ENCODE results near the gene ARHGEF37. TPM values are rescaled to one million over a fixed set of nuclear protein-coding genes. Genes with fewer than 3 reads are reported as not detected.
A peak's percentile ranks its signal among the peaks of the same experiment; 100 is the strongest.

Gene ARHGEF37
- total and polyA plus RNA-seq, 8 donors: 4.2 to 7.3 (median 5.2) TPM

DNA sequence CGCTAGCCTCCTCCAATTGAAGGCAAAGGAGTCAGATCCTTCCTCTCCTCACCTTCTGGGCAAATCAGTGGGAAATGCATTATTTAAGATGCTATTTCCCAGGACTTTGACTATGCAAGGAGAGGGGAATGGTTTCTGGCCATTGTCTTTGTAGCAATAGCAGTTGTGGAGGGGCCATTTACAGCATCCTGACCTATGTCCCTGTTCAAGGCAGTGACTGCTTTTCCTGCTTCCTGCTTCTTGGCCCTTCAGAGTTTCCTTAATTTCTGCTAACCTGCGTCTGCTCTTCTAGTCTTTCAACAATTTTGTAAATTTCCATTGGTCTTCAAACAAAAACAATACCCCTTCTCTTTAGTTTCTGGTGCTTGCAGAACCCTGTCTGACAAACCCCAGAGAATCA is 76.0 kb downstream of the ARHGEF37 start:
- Histone ChIP-seq H3K27ac (no peak overlapping the region), H3K9me3 (peaks cover 0 to 8% of the 10 kb centered on the region in 2 donors), H3K27me3 (no peaks in the 10 kb centered on the region), H3K36me3 (no peaks in the 10 kb centered on the region), H3K4me1 (no peaks in the 10 kb centered on the region), H3K4me3 (no peak overlapping the region)
- TF ChIP-seq, protein P1, sequence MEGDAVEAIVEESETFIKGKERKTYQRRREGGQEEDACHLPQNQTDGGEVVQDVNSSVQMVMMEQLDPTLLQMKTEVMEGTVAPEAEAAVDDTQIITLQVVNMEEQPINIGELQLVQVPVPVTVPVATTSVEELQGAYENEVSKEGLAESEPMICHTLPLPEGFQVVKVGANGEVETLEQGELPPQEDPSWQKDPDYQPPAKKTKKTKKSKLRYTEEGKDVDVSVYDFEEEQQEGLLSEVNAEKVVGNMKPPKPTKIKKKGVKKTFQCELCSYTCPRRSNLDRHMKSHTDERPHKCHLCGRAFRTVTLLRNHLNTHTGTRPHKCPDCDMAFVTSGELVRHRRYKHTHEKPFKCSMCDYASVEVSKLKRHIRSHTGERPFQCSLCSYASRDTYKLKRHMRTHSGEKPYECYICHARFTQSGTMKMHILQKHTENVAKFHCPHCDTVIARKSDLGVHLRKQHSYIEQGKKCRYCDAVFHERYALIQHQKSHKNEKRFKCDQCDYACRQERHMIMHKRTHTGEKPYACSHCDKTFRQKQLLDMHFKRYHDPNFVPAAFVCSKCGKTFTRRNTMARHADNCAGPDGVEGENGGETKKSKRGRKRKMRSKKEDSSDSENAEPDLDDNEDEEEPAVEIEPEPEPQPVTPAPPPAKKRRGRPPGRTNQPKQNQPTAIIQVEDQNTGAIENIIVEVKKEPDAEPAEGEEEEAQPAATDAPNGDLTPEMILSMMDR (IDR thresholded peaks at IDR 0.05): no peak
- ATAC-seq: no peak
- DNase-seq: no peak
- intact Hi-C loops (cut with DNase I): no loop called here

DNA sequence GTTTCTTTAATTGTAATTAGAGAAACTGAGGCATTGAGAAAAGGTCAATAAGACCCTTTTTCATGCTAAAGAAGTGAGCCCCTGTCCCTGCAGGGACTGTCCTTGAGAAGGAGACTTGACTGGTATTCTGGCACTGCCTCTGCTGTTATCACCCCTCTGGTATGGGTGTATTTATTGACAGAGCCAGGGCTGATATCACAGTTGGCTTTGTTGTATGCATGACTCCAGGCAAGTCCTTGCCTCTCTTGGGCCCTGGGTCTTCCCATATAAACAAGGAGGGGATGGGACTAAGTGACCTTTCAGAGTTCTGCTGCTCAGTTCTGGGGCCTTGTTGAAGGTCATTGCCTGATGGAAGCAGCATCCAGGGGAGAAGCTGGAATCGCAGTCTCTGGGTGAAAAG is 77.0 kb downstream of the ARHGEF37 start:
- Histone ChIP-seq H3K27ac (no peak overlapping the region), H3K4me3 (no peak overlapping the region), H3K9me3 (peaks cover 0 to 8% of the 10 kb centered on the region in 2 donors), H3K36me3 (no peaks in the 10 kb centered on the region), H3K4me1 (no peaks in the 10 kb centered on the region), H3K27me3 (no peaks in the 10 kb centered on the region)
- intact Hi-C loops (cut with DNase I): no loop called here
- ATAC-seq: no peak
- DNase-seq: no peak
- TF ChIP-seq, protein P1 (IDR thresholded peaks at IDR 0.05): no peak

- ATAC-seq (no peak), DNase-seq (no peak)
- peaks cover 2 to 9% of the 10 kb centered on the region in 2 donors for H3K9me3 ChIP-seq
- H3K4me3 ChIP-seq: no peak overlapping the region
- TF ChIP-seq, protein P1 (IDR thresholded peaks at IDR 0.05): no peak
- no peaks in the 10 kb centered on the region for H3K36me3 ChIP-seq
- peaks cover 0 to 19% of the 10 kb centered on the region in 2 donors for H3K4me1 ChIP-seq
- no peak overlapping the region for H3K27ac ChIP-seq
- intact Hi-C loops (cut with DNase I): no loop called here
- no peaks in the 10 kb centered on the region for H3K27me3 ChIP-seq
Observed at GRCh38 chr5:149664083-149664482, 82.8 kb downstream of the ARHGEF37 start.

- peaks cover 2 to 9% of the 10 kb centered on the region in 2 donors for H3K9me3 ChIP-seq
- DNase-seq (no peak), ATAC-seq (no peak)
- TF ChIP-seq, protein P1 (IDR thresholded peaks at IDR 0.05): no peak
- peaks cover 0 to 19% of the 10 kb centered on the region in 2 donors for H3K4me1 ChIP-seq
- H3K36me3 ChIP-seq: no peaks in the 10 kb centered on the region
- no peak overlapping the region for H3K27ac ChIP-seq
- H3K4me3 ChIP-seq: no peak overlapping the region
- intact Hi-C loops (cut with DNase I): no loop called here
- H3K27me3 ChIP-seq: no peaks in the 10 kb centered on the region
Observed at GRCh38 chr5:149664666-149665415, 83.5 kb downstream of the ARHGEF37 start.

DNA sequence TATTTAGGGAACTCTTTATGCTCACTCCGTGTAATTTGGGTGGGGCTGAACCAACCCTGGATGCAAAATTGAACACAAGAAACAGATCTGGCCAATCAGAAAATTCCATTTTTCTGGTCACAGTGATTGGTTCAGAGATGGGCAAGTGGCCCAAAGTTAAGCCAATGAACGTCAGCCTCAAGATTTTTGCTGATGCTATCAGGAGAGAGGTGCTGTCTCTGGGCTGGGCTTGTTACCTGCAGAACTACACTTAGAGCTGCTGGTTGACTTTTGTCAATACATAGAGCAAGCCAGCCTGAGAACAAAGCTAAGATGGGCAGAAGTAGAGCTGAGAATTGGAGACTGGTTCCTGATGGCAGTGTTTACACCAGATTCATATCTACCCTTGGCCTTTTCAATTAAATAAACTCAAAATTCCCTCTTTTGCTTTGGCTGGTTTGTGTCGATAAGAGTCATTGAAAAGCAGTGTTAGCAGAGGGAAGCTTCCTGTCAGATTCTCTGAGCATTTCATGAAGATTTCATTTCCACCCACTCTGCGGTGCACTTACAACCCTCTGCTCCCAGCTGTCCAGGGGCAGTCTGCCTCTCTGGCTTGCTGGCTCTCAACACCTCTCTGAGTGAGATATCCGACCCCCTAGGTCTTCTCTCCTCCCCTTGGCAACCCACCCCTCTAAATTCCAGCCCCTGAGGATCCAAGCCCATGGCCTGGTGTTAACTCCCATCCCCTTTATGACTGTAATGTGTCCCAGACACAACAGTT is 84.3 kb downstream of the ARHGEF37 start:
- ATAC-seq: peak; percentile 25

More for the DNA sequence above, 84.3 kb downstream of the ARHGEF37 start:
- H3K4me3 ChIP-seq: no peak overlapping the region
- DNase-seq: no peak
- no peaks in the 10 kb centered on the region for H3K27me3 ChIP-seq
- TF ChIP-seq, protein P1 (IDR thresholded peaks at IDR 0.05): no peak
- H3K9me3 ChIP-seq: peaks cover 2 to 9% of the 10 kb centered on the region in 2 donors
- peaks cover 0 to 19% of the 10 kb centered on the region in 2 donors for H3K4me1 ChIP-seq
- no peaks in the 10 kb centered on the region for H3K36me3 ChIP-seq
- no peak overlapping the region for H3K27ac ChIP-seq
- intact Hi-C loops (cut with DNase I): no loop called here
